HepG2 (cell line): ENCODE results near the gene CHST14. TPM values are rescaled to one million over a fixed set of nuclear protein-coding genes. Genes with fewer than 3 reads are reported as not detected.

ENCODE experiments used
- AHR ChIP-seq: IDR thresholded peaks from 2 replicates; pipeline ENCODE4 v1.6.1; 2018; ENCODE audit warnings: missing genetic modification reagents, missing compliant biosample characterization
- CENPX ChIP-seq: sonication (generic); formaldehyde crosslinking; IDR thresholded peaks from 2 replicates; pipeline ENCODE4 v1.9.0; 2021; ENCODE audit warnings: mild to moderate bottlenecking, missing genetic modification reagents, moderate library complexity
- CREM ChIP-seq, 2 experiments: sonication (generic) in 1 of 2; formaldehyde crosslinking in 1 of 2; IDR thresholded peaks; 2 replicates each; pipeline versions ENCODE4 v1.4.0 to v1.6.1; 2016 to 2020; ENCODE audit warnings: antibody characterized with exemption in 1 of 2, mild to moderate bottlenecking in 1 of 2, missing genetic modification reagents in 1 of 2
- POLR2AphosphoS2 ChIP-seq: IDR thresholded peaks from 2 replicates; pipeline ENCODE4 v1.6.1; 2011; ENCODE audit warnings: low read depth, low read length, improper control_type of control experiment
- SRSF1 ChIP-seq: fragments of 200-400 bp; formaldehyde crosslinking; optimal IDR thresholded peaks from 2 replicates; pipeline ENCODE3; 2017; ENCODE audit warnings: mild to moderate bottlenecking, low read depth, low read length, moderate library complexity
- U2AF1 ChIP-seq: fragments of 200-400 bp; formaldehyde crosslinking; optimal IDR thresholded peaks from 2 replicates; pipeline ENCODE3; 2017; ENCODE audit warnings: mild to moderate bottlenecking, low read depth, low read length
- ZNF274 ChIP-seq: sonication (generic); formaldehyde crosslinking; IDR thresholded peaks from 2 replicates; pipeline ENCODE4 v1.5.1; 2020; ENCODE audit warnings: mild to moderate bottlenecking, missing genetic modification reagents
- ZNF746 ChIP-seq: sonication (generic); formaldehyde crosslinking; IDR thresholded peaks from 2 replicates; pipeline ENCODE4 v1.8.0; 2022; ENCODE audit warnings: mild to moderate bottlenecking, missing genetic modification reagents
- polyA plus RNA-seq, 8 experiments: library from polyadenylated mRNA; depleted of rRNA in 3 of 8; stranded (reverse) in 7 of 8; unstranded in 1 of 8; fragments of >200 nt; fragmentation: Illumina TruSeq in 4 of 8; extraction: Trizol in 4 of 8; gene quantifications; 2 replicates each; pipeline versions ENCODE4 v1.2.1 to v1.2.3, GENCODE V29; 2011 to 2016; ENCODE audit warnings: low read depth in 4 of 8, missing spikeins in 1 of 8, mixed read lengths in 1 of 8; ENCODE audit not compliant: insufficient read depth in 1 of 8
- total RNA-seq, 5 experiments: library from RNA; depleted of rRNA; stranded (reverse); fragments of >200 nt; fragmentation: Illumina TruSeq; extraction: Trizol; gene quantifications; 2 replicates each; pipeline ENCODE4 v1.2.3, GENCODE V29; 2016; ENCODE audit warnings: low read depth in 1 of 5
- TF ChIP-seq, protein P1 (sequence below): sonication (generic); formaldehyde crosslinking; IDR thresholded peaks from 2 replicates; pipeline ENCODE4 v1.4.0; 2020; ENCODE audit warnings: mild to moderate bottlenecking, missing genetic modification reagents
- TF ChIP-seq, protein P2 (sequence below): sonication (generic); formaldehyde crosslinking; IDR thresholded peaks from 2 replicates; pipeline ENCODE4 v1.9.0; 2021; ENCODE audit warnings: missing genetic modification reagents, borderline replicate concordance
- TF ChIP-seq, protein P3 (sequence below): sonication (generic); formaldehyde crosslinking; IDR thresholded peaks from 2 replicates; pipeline ENCODE4 v1.5.1; 2020; ENCODE audit warnings: missing genetic modification reagents, mild to moderate bottlenecking, borderline replicate concordance

CHST14 gene
- total and polyA plus RNA-seq, 2 of the 13 experiments (the other 11 are each of a cell fraction or from before 2014, with no cell fraction given) = 8.9 to 12.4 TPM

DNA sequence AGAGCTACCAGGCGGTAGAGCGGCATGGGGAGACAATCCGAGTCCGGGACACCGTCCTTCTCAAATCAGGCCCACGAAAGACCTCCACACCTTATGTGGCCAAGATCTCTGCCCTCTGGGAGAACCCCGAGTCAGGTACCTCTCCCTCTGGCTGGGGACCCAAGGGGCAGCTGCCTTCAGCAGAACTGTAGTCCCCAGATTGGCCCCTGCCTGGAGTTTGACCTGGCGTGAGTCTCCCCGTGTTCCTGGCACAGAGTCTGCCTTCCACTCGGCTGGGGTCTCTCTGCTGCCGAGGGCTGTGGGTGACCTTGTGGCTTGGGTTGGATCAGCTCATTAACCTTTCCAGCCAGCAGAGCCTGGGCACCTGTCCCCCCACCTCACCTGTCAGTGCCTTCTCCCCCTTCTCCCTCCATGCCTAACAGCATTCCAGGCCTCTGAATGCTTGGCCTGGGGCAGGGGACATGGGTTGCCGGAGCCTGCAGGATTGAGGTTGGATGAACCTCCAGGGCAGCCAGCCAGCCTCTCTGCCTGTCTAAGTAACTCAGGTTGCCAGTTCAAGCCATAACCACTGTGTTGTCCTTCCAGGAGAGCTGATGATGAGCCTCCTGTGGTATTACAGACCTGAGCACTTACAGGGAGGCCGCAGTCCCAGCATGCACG lies 6.8 kb upstream of the CHST14 start (continued):
- TF ChIP-seq CREM (IDR thresholded peaks at IDR 0.05) (no peak), CREM (CRISPR knock-in tag; IDR thresholded peaks at IDR 0.05) (no peak), AHR (no peak), U2AF1 (no peak), CENPX (CRISPR knock-in tag) (no peak), ZNF274 (no peak), ZNF746 (CRISPR knock-in tag) (no peak), POLR2AphosphoS2 (no peak), SRSF1 (no peak)
- TF ChIP-seq, protein P1, sequence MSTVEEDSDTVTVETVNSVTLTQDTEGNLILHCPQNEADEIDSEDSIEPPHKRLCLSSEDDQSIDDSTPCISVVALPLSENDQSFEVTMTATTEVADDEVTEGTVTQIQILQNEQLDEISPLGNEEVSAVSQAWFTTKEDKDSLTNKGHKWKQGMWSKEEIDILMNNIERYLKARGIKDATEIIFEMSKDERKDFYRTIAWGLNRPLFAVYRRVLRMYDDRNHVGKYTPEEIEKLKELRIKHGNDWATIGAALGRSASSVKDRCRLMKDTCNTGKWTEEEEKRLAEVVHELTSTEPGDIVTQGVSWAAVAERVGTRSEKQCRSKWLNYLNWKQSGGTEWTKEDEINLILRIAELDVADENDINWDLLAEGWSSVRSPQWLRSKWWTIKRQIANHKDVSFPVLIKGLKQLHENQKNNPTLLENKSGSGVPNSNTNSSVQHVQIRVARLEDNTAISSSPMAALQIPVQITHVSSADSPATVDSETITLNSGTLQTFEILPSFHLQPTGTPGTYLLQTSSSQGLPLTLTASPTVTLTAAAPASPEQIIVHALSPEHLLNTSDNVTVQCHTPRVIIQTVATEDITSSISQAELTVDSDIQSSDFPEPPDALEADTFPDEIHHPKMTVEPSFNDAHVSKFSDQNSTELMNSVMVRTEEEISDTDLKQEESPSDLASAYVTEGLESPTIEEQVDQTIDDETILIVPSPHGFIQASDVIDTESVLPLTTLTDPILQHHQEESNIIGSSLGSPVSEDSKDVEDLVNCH = no peak
- TF ChIP-seq, protein P2, sequence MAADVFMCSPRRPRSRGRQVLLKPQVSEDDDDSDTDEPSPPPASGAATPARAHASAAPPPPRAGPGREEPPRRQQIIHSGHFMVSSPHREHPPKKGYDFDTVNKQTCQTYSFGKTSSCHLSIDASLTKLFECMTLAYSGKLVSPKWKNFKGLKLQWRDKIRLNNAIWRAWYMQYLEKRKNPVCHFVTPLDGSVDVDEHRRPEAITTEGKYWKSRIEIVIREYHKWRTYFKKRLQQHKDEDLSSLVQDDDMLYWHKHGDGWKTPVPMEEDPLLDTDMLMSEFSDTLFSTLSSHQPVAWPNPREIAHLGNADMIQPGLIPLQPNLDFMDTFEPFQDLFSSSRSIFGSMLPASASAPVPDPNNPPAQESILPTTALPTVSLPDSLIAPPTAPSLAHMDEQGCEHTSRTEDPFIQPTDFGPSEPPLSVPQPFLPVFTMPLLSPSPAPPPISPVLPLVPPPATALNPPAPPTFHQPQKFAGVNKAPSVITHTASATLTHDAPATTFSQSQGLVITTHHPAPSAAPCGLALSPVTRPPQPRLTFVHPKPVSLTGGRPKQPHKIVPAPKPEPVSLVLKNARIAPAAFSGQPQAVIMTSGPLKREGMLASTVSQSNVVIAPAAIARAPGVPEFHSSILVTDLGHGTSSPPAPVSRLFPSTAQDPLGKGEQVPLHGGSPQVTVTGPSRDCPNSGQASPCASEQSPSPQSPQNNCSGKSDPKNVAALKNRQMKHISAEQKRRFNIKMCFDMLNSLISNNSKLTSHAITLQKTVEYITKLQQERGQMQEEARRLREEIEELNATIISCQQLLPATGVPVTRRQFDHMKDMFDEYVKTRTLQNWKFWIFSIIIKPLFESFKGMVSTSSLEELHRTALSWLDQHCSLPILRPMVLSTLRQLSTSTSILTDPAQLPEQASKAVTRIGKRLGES (CRISPR knock-in tag) = no peak
- TF ChIP-seq, protein P3, sequence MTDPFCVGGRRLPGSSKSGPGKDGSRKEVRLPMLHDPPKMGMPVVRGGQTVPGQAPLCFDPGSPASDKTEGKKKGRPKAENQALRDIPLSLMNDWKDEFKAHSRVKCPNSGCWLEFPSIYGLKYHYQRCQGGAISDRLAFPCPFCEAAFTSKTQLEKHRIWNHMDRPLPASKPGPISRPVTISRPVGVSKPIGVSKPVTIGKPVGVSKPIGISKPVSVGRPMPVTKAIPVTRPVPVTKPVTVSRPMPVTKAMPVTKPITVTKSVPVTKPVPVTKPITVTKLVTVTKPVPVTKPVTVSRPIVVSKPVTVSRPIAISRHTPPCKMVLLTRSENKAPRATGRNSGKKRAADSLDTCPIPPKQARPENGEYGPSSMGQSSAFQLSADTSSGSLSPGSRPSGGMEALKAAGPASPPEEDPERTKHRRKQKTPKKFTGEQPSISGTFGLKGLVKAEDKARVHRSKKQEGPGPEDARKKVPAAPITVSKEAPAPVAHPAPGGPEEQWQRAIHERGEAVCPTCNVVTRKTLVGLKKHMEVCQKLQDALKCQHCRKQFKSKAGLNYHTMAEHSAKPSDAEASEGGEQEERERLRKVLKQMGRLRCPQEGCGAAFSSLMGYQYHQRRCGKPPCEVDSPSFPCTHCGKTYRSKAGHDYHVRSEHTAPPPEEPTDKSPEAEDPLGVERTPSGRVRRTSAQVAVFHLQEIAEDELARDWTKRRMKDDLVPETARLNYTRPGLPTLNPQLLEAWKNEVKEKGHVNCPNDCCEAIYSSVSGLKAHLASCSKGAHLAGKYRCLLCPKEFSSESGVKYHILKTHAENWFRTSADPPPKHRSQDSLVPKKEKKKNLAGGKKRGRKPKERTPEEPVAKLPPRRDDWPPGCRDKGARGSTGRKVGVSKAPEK (CRISPR knock-in tag) = no peak
